Upper lobe of right lung (tissue), 1 donor: ENCODE results near the gene TBKBP1. TPM values are rescaled to one million over a fixed set of nuclear protein-coding genes. Genes with fewer than 3 reads are reported as not detected.

Experiments
- ATAC-seq: fragments of 200-7000 bp; cut with Tn5 transposase; one replicate; pipeline ENCODE4 v1.9.1; 2020; ENCODE audit warnings: mild to moderate bottlenecking, moderate library complexity
- DNase-seq: peaks from one replicate; pipeline ENCODE4 v3.0.0-alpha.2; 2020
- H3K27ac ChIP-seq: fragments of 200-600 bp; one replicate; pipeline ENCODE4 v1.8.0; 2022
- H3K27me3 ChIP-seq: fragments of 200-600 bp; one replicate; pipeline ENCODE4 v1.8.0; 2022; ENCODE audit warnings: mild to moderate bottlenecking
- H3K36me3 ChIP-seq: fragments of 200-600 bp; one replicate; pipeline ENCODE4 v1.8.0; 2022
- H3K4me1 ChIP-seq: fragments of 200-600 bp; one replicate; pipeline ENCODE4 v1.8.0; 2022
- H3K4me3 ChIP-seq: fragments of 200-600 bp; one replicate; pipeline ENCODE4 v1.8.0; 2022; ENCODE audit warnings: mild to moderate bottlenecking
- H3K9me3 ChIP-seq: fragments of 200-600 bp; one replicate; pipeline ENCODE4 v1.8.0; 2022
- CTCF ChIP-seq: fragments of 200-600 bp; IDR thresholded peaks from one replicate; pipeline ENCODE4 v1.8.0; 2022; ENCODE audit warnings: antibody characterized with exemption
- intact Hi-C: fragments of 100-400 bp; cut with DNase I; formaldehyde crosslinking; loops from one replicate; pipeline ENCODE4 v1.11.0; 2022
- total RNA-seq: library from RNA; stranded (reverse); fragmentation: NEBNext Ultra II Directional; extraction: Animal tissue kit (Norgen Biotek cat#: 25700); gene quantifications from one replicate; pipeline ENCODE4 v1.2.1, GENCODE V29; 2021
- donor health status: DM: no; HTN: yes; CAD: no; lungs with severe emphysema.

The TBKBP1 gene
- total RNA-seq, 1 donor from 2014 or later, result 14.7 TPM

DNA sequence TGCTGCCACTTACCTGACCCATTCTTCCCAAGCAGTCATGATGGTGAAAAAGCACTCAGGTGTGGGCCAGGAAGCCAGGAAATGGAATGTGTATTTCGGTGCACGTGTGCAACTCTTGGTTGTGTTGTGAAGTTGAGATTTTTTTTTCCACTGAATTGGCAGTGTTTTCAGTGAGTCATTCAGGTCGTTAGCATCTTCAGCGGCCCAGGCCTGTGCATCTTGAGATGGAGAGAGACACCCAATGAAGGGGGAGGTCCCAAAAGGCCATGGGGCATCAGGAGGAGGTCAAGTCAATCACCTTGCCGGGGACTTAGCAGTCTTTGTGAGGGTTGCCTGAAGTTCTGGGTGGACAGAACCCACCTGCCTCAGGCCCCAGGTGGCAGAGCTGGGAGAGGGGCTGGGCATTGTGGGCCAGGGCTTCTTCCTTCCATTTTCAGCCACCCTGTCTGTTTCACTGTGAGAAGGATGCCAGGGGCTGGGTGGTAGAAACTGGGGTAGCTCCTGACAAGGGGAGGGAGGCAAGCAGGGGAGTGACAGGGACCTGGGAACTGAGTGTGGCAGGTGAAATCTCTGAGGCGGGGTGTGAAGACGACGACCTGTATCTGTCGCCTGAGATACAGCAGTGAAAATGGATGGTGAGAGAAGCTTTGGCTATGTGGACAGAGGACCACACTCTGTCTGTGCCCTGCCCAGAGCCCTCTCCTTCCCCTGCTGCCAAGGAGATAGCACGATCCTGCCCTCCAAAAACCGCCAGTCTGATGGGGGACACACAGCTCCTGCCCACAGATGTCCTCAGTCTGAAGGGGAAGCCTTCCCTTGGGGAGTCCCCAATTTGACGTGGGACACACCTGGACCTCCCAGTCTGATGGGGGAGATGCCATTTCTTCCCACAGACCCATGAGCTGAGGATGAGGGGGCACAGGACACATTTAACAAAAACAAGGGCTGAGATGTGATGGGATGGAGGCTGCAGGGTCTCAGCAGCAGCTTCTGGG lies 11.9 kb downstream of the TBKBP1 start:
- ATAC-seq (no peak), DNase-seq (peak; percentile 33)
- no peak overlapping the region for H3K4me3 ChIP-seq
- H3K36me3 ChIP-seq, result no peaks in the 10 kb centered on the region
- no peak overlapping the region for H3K27ac ChIP-seq
- H3K9me3 ChIP-seq, result no peaks in the 10 kb centered on the region
- peaks cover 23% of the 10 kb centered on the region for H3K4me1 ChIP-seq
- no peaks in the 10 kb centered on the region for H3K27me3 ChIP-seq
- TF ChIP-seq CTCF, result no peak
- intact Hi-C loops, result no loop called here

- intact Hi-C loops, result no loop called here
- no peaks in the 10 kb centered on the region for H3K27me3 ChIP-seq
- TF ChIP-seq CTCF, result no peak
- ATAC-seq (no peak), DNase-seq (peak; percentile 28)
- no peak overlapping the region for H3K27ac ChIP-seq
- H3K36me3 ChIP-seq, result no peaks in the 10 kb centered on the region
- peaks cover 23% of the 10 kb centered on the region for H3K4me1 ChIP-seq
- H3K4me3 ChIP-seq, result no peak overlapping the region
- H3K9me3 ChIP-seq, result no peaks in the 10 kb centered on the region
Measured at GRCh38 chr17:47707056-47707804, 13.3 kb downstream of the TBKBP1 start.

GRCh38 chr17:47707884-47708283 lies 13.9 kb downstream of the TBKBP1 start:
- Histone ChIP-seq H3K9me3 (no peaks in the 10 kb centered on the region), H3K27ac (no peak overlapping the region), H3K4me3 (no peak overlapping the region), H3K36me3 (no peaks in the 10 kb centered on the region), H3K27me3 (no peaks in the 10 kb centered on the region), H3K4me1 (peaks cover 22% of the 10 kb centered on the region)
- no peak for TF ChIP-seq CTCF
- ATAC-seq (no peak), DNase-seq (peak; percentile 22)
- intact Hi-C loops, result no loop called here

GRCh38 chr17:47708312-47708863 lies 14.4 kb downstream of the TBKBP1 start:
- no peak overlapping the region for H3K27ac ChIP-seq

More at GRCh38 chr17:47708312-47708863, 14.4 kb downstream of the TBKBP1 start:
- Histone ChIP-seq H3K9me3 (no peaks in the 10 kb centered on the region), H3K36me3 (no peaks in the 10 kb centered on the region), H3K4me3 (peak overlapping the region; percentile 23), H3K27me3 (no peaks in the 10 kb centered on the region), H3K4me1 (peaks cover 19% of the 10 kb centered on the region)
- intact Hi-C loops, result no loop called here
- no peak for DNase-seq
- TF ChIP-seq CTCF, result no peak
- ATAC-seq, result no peak
